Measurements from ENCODE around the gene FGF18.

Gene FGF18

GRCh38 chr5:171433982-171434676 lies 14.7 kb downstream of the FGF18 start:
- H3K9me3 ChIP-seq (ENCODE audit: insufficient read depth, low read length), result no peaks in the 10 kb centered on the region
- TF ChIP-seq EZH2phosphoT487 (conservative IDR thresholded peaks at IDR 0.05; ENCODE audit: low read length) (no peak), CTCF (IDR thresholded peaks at IDR 0.05; ENCODE audit: insufficient read depth, low read length, poor library complexity, severe bottlenecking) (no peak)

DNA sequence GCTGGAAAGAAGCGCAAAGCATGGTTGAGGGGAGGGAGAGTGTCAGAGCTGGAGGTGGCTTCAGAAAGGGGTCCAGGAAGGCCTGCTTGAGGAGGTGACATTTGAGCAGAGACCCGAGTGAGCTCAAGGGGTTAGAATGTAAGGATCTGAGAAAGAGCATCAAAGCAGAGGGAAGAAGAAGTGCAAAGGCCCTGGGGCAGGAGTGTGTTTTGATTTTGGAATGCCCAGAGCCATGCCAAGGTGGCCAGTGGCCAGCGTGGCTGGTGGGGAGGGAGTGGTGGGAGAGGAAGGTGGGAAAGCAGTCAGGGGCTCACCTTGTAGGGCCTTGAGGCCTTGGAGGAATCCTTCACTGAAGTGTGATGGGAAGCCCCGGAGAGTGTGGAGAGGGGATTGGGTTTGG lies 15.4 kb downstream of the FGF18 start:
- Histone ChIP-seq H2AFZ (ENCODE audit: low read depth, low read length, severe bottlenecking) (no peak overlapping the region), H3K27ac (ENCODE audit: low read depth, low read length) (no peak overlapping the region), H3K9me2 (replicated peaks; ENCODE audit: insufficient read depth, low read length) (no peaks in the 10 kb centered on the region), H4K20me1 (ENCODE audit: low read depth, low read length) (no peaks in the 10 kb centered on the region), H3K4me2 (ENCODE audit: low read depth, low read length, poor library complexity, severe bottlenecking) (no peak overlapping the region), H3F3A (ENCODE audit: insufficient read depth) (no peaks in the 10 kb centered on the region), H3K27me3 (ENCODE audit: low read length) (no peaks in the 10 kb centered on the region), H3K9me3 (ENCODE audit: insufficient read depth, low read length) (no peaks in the 10 kb centered on the region), H3K36me3 (ENCODE audit: low read length) (no peaks in the 10 kb centered on the region), H3K79me2 (ENCODE audit: insufficient read depth, low read length) (no peaks in the 10 kb centered on the region), H3K4me3 (ENCODE audit: insufficient read depth, low read length, poor library complexity, severe bottlenecking) (no peak overlapping the region), H3K9ac (ENCODE audit: low read length) (no peak overlapping the region)
- TF ChIP-seq CTCF (IDR thresholded peaks at IDR 0.05; ENCODE audit: insufficient read depth, low read length, poor library complexity, severe bottlenecking) (no peak), EZH2phosphoT487 (conservative IDR thresholded peaks at IDR 0.05; ENCODE audit: low read length) (no peak)

More at GRCh38 chr5:171433982-171434676, 14.7 kb downstream of the FGF18 start:
- Histone ChIP-seq H3K27ac (ENCODE audit: low read depth, low read length) (no peak overlapping the region), H3K9me2 (replicated peaks; ENCODE audit: insufficient read depth, low read length) (no peaks in the 10 kb centered on the region), H3K79me2 (ENCODE audit: insufficient read depth, low read length) (no peaks in the 10 kb centered on the region), H3K4me3 (ENCODE audit: insufficient read depth, low read length, poor library complexity, severe bottlenecking) (no peak overlapping the region), H3K36me3 (ENCODE audit: low read length) (no peaks in the 10 kb centered on the region), H4K20me1 (ENCODE audit: low read depth, low read length) (no peaks in the 10 kb centered on the region), H3K9ac (ENCODE audit: low read length) (no peak overlapping the region), H3F3A (ENCODE audit: insufficient read depth) (no peaks in the 10 kb centered on the region), H2AFZ (ENCODE audit: low read depth, low read length, severe bottlenecking) (no peak overlapping the region), H3K4me2 (ENCODE audit: low read depth, low read length, poor library complexity, severe bottlenecking) (no peak overlapping the region), H3K27me3 (ENCODE audit: low read length) (no peaks in the 10 kb centered on the region)

DNA sequence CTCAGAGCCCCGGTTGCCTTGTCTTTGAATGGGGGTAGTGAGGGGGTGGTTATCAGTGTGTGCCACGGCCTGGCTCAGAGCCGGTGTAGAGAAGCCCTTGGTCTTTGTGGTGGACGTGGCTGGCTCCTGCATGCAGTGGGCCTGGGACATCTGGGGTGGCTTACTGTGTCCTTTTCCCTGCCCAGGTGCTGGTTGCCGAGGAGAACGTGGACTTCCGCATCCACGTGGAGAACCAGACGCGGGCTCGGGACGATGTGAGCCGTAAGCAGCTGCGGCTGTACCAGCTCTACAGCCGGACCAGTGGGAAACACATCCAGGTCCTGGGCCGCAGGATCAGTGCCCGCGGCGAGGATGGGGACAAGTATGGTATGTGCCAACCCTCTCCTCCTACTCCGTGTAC lies 16.5 kb downstream of the FGF18 start:
- no peaks in the 10 kb centered on the region for H3F3A ChIP-seq (ENCODE audit: insufficient read depth)
- H3K79me2 ChIP-seq (ENCODE audit: insufficient read depth, low read length), result no peaks in the 10 kb centered on the region
- H3K9ac ChIP-seq (ENCODE audit: low read length), result no peak overlapping the region
- no peak overlapping the region for H3K27ac ChIP-seq (ENCODE audit: low read depth, low read length)
- H3K4me3 ChIP-seq (ENCODE audit: insufficient read depth, low read length, poor library complexity, severe bottlenecking), result no peak overlapping the region
- H4K20me1 ChIP-seq (ENCODE audit: low read depth, low read length), result no peaks in the 10 kb centered on the region
- no peaks in the 10 kb centered on the region for H3K36me3 ChIP-seq (ENCODE audit: low read length)
- no peak for TF ChIP-seq EZH2phosphoT487 (conservative IDR thresholded peaks at IDR 0.05; ENCODE audit: low read length)
- TF ChIP-seq CTCF (IDR thresholded peaks at IDR 0.05; ENCODE audit: insufficient read depth, low read length, poor library complexity, severe bottlenecking), result no peak
- no peaks in the 10 kb centered on the region for H3K9me2 ChIP-seq (replicated peaks; ENCODE audit: insufficient read depth, low read length)
- no peaks in the 10 kb centered on the region for H3K9me3 ChIP-seq (ENCODE audit: insufficient read depth, low read length)
- H3K4me2 ChIP-seq (ENCODE audit: low read depth, low read length, poor library complexity, severe bottlenecking), result no peak overlapping the region
- H3K27me3 ChIP-seq (ENCODE audit: low read length), result no peaks in the 10 kb centered on the region
- no peak overlapping the region for H2AFZ ChIP-seq (ENCODE audit: low read depth, low read length, severe bottlenecking)

Data from SU-DHL-6 (cell line).